ENCODE measurements around the gene HSPB7.
"Not testable (repeated sequence)": the region's sequence is repeated elsewhere in the genome, so short reads cannot be mapped to it uniquely, and the experiment has no call there.

Gene HSPB7

DNA sequence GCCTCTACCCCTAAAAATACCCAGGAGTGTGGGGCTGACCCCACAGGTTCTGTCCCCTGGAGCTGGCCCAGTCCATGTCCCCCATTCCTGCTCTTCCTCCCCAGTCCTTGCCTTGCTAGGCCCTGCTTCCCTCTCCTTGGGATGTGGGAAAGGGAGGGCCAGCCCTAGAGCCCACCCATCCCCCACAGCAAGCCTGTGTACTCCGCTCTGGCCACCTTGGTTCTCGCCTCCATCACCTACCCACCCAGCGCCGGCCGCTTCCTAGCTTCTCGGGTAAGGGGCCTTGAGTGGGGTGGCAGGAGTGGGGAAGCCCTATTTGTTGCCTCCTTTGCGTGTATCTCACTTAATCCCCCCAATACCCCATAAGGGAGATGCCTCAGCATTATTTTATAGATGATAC lies 32.5 kb upstream of the HSPB7 start:
- DNase-seq (ENCODE audit: low read depth in 2 of 2): no peak

- DNase-seq (ENCODE audit: low read depth in 2 of 2): peak in 1 of 2 donors; percentile 21
Measured at GRCh38 chr1:16048573-16049189, 30.8 kb upstream of the HSPB7 start.

GRCh38 chr1:16047791-16048475 lies 30.1 kb upstream of the HSPB7 start:
- DNase-seq (ENCODE audit: low read depth in 2 of 2): no peak

- no peak for DNase-seq (ENCODE audit: low read depth in 2 of 2)
Measured at GRCh38 chr1:16046842-16047241, 29.0 kb upstream of the HSPB7 start.

- DNase-seq (ENCODE audit: low read depth in 2 of 2): no peak
Measured at GRCh38 chr1:16043950-16044349, 26.1 kb upstream of the HSPB7 start.

GRCh38 chr1:16043521-16043920 lies 25.7 kb upstream of the HSPB7 start, which contains the start of gene CLCNKB:
Gene CLCNKB, plus strand, starts transcription at chr1:16043782. Its CDS starts 711 bp downstream, at chr1:16044493.
- DNase-seq (ENCODE audit: low read depth in 2 of 2): no peak

DNA sequence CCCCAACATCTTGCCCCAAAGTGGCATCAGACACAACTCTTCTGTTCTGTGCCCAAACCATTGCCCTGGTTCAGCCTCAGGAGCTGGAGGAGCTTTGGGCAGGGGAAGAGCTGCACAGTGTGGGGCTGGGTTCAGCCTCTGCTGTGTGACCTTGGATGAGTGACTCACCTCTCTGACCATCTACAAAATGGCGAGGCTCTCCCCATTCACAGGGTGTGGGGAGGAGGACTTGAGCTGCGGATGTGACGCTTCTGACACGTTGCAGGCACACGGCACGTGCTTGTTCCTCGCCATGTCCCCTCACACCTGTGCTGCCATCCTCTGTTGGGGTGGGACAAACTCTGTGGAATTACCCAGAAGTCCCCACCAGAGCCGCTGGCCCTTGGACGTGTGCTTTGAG lies 24.8 kb upstream of the HSPB7 start:
- not testable (repeated sequence) for DNase-seq (ENCODE audit: low read depth in 2 of 2)

GRCh38 chr1:16042096-16042495 lies 24.3 kb upstream of the HSPB7 start:
- no peak for DNase-seq (ENCODE audit: low read depth in 2 of 2)

DNA sequence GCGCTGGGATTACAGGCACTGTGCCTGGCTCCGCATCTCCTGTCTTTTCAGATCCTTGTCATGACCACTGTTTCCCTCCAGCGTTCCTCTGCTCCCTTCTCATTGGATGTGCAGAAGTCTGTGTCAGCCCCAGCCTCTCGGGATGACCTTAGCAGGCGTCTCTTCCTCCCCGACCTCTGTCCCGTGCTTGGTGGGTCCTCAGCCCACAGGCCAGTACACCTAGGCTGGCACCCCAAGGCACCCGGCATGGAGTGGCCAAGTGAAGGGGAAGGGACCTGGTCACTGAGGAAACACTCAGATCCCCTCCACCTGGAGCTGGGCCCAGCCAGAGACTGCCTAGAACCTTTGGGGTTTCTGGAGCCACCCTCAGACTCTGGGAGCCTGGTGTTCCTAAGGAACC lies 23.4 kb upstream of the HSPB7 start:
- no peak for DNase-seq (ENCODE audit: low read depth in 2 of 2)

- not testable (repeated sequence) for DNase-seq (ENCODE audit: low read depth in 2 of 2)
Measured at GRCh38 chr1:16039871-16040270, 22.0 kb upstream of the HSPB7 start.

DNA sequence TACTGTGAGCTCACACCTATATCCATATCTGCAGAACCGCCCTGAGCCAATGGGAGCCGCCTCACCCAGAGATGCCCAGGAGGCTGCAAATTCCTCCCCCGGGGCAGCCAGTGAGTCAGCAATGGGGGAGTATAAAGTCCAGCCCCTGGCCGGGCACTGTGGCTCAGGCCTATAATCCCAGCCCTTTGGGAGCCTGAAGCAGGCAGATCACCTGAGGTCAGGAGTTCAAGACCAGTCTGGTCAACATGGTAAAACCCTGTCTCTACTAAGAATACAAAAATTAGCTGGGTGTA lies 20.7 kb upstream of the HSPB7 start:
- no peak for DNase-seq (ENCODE audit: low read depth in 2 of 2)

GRCh38 chr1:16036461-16036860 lies 18.6 kb upstream of the HSPB7 start:
- DNase-seq (ENCODE audit: low read depth in 2 of 2): not testable (repeated sequence)

GRCh38 chr1:16033103-16033632 lies 15.3 kb upstream of the HSPB7 start:
- not testable (repeated sequence) for DNase-seq (ENCODE audit: low read depth in 2 of 2)

DNA sequence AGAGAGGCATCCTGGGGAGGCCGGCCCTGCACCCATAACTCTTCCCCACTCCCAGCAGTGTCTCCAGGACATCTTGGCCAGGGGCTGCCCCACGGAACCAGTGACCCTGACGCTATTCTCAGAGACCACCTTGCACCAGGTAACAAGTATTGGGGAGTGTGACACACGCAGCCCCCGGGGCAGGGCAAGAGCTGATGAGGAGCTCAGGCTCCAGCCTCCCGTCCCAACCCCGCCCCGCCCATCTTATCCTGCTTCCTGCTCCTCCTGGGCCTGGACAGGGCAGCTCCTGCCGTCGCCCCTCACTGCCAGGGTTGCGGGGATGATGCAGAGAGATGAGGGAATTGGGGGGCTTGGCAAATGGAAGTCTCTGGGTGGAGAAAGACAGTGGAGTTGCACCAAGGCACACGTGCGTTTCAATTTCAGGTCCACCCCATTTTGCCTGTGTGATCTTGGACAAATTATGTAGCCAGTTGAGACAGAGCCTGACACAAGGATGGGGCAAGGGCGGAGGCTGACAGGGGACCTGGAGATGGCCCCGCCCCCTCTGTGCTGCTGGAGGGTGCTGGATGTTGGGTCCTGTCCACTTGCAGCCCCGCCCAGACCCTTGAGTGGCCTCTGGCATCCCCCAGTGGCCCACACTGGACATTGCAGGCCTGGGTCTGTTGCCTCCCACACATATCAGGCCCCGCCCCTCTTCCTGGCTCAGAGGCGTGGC lies 14.7 kb upstream of the HSPB7 start:
- DNase-seq (ENCODE audit: low read depth in 2 of 2): peak; percentile 53 to 63

- DNase-seq (ENCODE audit: low read depth in 2 of 2): no peak
Measured at GRCh38 chr1:16031551-16031950, 13.7 kb upstream of the HSPB7 start.

DNA sequence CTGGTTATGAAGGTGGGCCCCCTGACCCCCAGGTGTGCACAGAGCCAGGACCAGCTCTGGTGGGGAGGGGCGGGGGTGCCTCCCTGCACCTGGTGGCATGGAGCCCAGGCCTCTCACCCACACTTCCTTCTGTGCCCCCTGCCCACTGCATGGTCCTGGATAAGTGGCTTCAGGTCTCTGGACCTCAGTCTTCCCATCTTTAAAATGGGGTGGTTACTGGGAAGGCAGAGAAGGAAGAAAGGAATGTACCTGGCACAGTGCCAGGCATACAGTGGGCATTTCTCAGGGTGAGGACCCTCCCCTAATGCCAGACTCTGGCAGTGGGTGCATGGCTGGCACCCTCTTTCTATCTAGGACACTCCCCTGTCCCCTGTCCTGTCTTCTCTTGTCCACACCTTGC lies 11.4 kb upstream of the HSPB7 start:
- DNase-seq (ENCODE audit: low read depth in 2 of 2): no peak

GRCh38 chr1:16029003-16029268 lies 11.1 kb upstream of the HSPB7 start:
- not testable (repeated sequence) for DNase-seq (ENCODE audit: low read depth in 2 of 2)

- DNase-seq (ENCODE audit: low read depth in 2 of 2): no peak
Measured at GRCh38 chr1:16028237-16029002, 10.6 kb upstream of the HSPB7 start.

DNA sequence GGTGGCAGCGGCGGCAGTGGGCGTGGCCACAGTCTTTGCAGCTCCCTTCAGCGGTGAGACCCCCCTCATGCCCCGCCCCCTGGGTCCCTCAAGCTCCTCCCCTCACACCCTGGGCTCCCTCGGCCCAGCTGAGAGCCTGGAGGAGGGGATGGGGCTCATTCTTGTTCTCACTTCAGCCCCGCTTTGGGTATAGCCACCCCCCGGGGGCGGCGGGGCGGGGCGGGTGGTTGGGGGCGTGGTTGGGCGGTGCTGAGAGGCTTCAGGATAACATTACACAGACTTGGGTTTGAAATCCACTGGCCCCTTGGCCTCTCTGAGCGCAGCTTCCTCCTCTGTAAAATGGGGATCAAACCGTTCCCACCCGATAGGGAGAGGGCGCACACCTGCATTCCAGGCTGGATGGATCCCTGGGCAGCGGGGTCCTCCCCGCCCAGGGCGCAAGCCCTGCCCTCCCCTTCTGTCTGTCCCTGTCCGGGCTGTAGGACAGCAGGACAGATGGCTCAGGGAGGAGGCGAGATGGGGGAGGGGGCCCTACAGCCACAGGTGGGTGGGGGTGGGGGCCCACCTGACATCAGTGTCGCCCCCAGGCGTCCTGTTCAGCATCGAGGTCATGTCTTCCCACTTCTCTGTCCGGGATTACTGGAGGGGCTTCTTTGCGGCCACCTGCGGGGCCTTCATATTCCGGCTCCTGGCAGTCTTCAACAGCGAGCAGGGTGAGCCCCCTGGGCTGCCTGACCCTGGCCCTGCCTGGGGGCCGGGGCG lies 9.1 kb upstream of the HSPB7 start:
- DNase-seq (ENCODE audit: low read depth in 2 of 2): peak in 1 of 2 donors; percentile 9

DNA sequence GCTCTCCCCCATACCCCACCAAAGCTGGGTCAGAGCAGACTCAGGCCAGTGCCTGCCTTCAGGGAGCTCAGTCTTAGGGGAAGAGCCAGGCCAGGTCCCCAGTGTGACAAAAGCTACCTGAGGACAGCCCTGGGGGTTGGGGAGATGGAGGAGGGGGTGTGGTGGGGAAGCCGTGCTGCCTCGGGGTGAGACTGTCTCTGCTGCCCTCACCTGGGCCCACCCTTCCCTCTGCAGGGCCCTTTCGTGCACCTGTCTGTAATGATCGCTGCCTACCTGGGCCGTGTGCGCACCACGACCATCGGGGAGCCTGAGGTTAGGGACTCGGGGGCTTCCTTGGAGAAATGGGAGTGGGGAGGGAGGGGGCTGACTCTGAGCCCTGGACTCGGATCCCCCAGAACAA lies 8.5 kb upstream of the HSPB7 start:
- DNase-seq (ENCODE audit: low read depth in 2 of 2): not testable (repeated sequence)

GRCh38 chr1:16023050-16023653 lies 5.3 kb upstream of the HSPB7 start:
- no peak for DNase-seq (ENCODE audit: low read depth in 2 of 2)
